Measurements from ENCODE around the gene MCU.
"Not testable (repeated sequence)": the region's sequence is repeated elsewhere in the genome, so short reads cannot be mapped to it uniquely, and the experiment has no call there.

MCU gene

GRCh38 chr10:72687035-72687434 lies 4.9 kb upstream of the MCU start:
- no peak for DNase-seq (ENCODE audit: low spot score)

GRCh38 chr10:72688208-72688651 lies 3.7 kb upstream of the MCU start:
- peak; percentile 39 for DNase-seq (ENCODE audit: low spot score)

GRCh38 chr10:72689660-72690059 lies 2.3 kb upstream of the MCU start:
- DNase-seq (ENCODE audit: low spot score): no peak

- DNase-seq (ENCODE audit: low spot score): no peak
Measured at GRCh38 chr10:72690071-72690755, 1.7 kb upstream of the MCU start.

- DNase-seq (ENCODE audit: low spot score): no peak
Measured at GRCh38 chr10:72691470-72691862, 477 bp upstream of the MCU start.

GRCh38 chr10:72692744-72692993 lies 726 bp downstream of the MCU start:
- DNase-seq (ENCODE audit: low spot score): no peak

- no peak for DNase-seq (ENCODE audit: low spot score)
Measured at GRCh38 chr10:72692994-72693781, 1.2 kb downstream of the MCU start.

- DNase-seq (ENCODE audit: low spot score): no peak
Measured at GRCh38 chr10:72694476-72695369, 2.8 kb downstream of the MCU start.

GRCh38 chr10:72695496-72695895 lies 3.6 kb downstream of the MCU start:
- no peak for DNase-seq (ENCODE audit: low spot score)

- DNase-seq (ENCODE audit: low spot score): no peak
Measured at GRCh38 chr10:72697716-72698115, 5.8 kb downstream of the MCU start.

- DNase-seq (ENCODE audit: low spot score): not testable (repeated sequence)
Measured at GRCh38 chr10:72702465-72702864, 10.5 kb downstream of the MCU start.

- DNase-seq (ENCODE audit: low spot score): no peak
Measured at GRCh38 chr10:72702868-72703581, 11.1 kb downstream of the MCU start.

- DNase-seq (ENCODE audit: low spot score): no peak
Measured at GRCh38 chr10:72704117-72704516, 12.2 kb downstream of the MCU start.

- DNase-seq (ENCODE audit: low spot score): no peak
Measured at GRCh38 chr10:72709041-72709440, 17.1 kb downstream of the MCU start.

- DNase-seq (ENCODE audit: low spot score): no peak
Measured at GRCh38 chr10:72712136-72712535, 20.2 kb downstream of the MCU start.

GRCh38 chr10:72719941-72720592 lies 28.1 kb downstream of the MCU start:
- DNase-seq (ENCODE audit: low spot score): no peak

GRCh38 chr10:72720814-72721660 lies 29.1 kb downstream of the MCU start:
- DNase-seq (ENCODE audit: low spot score): no peak

- DNase-seq (ENCODE audit: low spot score): no peak
Measured at GRCh38 chr10:72727130-72727529, 35.2 kb downstream of the MCU start.

GRCh38 chr10:72728462-72728861 lies 36.5 kb downstream of the MCU start:
- no peak for DNase-seq (ENCODE audit: low spot score)

GRCh38 chr10:72729528-72729927 lies 37.6 kb downstream of the MCU start:
- DNase-seq (ENCODE audit: low spot score): no peak

- DNase-seq (ENCODE audit: low spot score): no peak
Measured at GRCh38 chr10:72730479-72730878, 38.5 kb downstream of the MCU start.
